ENCODE data around the gene COL18A1.

DNA sequence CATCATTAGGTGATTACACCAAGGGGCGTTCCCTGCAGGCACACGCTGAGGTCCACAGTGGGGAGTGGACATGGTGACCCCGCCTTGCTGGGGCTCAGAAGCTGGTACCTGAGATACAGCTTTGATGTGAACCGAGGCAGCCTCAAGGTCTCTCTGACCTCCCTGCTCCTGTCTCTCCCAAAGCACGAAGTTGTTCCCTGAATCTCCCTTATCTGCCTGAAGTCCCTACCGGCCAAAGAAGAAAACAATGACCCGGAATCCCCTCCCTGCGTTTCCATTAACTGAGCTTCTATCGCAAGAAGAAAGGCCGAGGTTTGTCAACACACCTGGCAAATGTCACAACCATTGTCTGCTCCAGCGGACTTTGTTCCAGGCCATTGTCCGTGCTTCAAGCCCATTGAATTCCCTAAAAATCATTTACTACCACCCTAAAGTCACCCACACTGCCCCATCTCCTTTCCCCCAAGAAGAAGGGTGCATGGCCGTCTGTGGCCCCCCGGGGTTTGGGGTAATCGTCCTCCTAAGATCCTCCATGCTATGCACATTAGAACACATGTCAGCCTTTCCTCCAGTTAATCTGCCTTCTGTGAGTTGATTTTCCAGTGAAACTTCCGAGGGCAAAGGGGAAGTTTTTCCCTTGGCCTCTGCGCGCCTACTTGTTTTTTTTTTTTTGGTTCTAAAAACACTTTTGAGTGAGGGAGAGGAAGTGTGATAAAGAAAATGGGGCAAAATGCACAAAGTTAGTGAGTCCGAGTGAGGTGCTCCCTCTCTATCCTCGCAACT, 48.1 kb upstream of the COL18A1 start:
- no peak for TF ChIP-seq CTCF (IDR thresholded peaks at IDR 0.05)
- TF ChIP-seq EZH2 (IDR thresholded peaks at IDR 0.05; ENCODE audit: borderline replicate concordance, insufficient read depth, low read depth, low read length, poor library complexity, severe bottlenecking), result no peak
